Uterus (tissue), 4 donors: ENCODE data around the gene SLCO1C1. TPM values are rescaled to one million over a fixed set of nuclear protein-coding genes. Genes with fewer than 3 reads are reported as not detected.

Experiments
- DNase-seq, 2 donors: peaks; one replicate each; pipeline ENCODE4 v3.0.0-alpha.2; 2019 to 2020
- H3K27ac ChIP-seq, 2 donors: fragments of 200-600 bp; sonication (generic); 1 replicate in 1 of 2; 2 replicates in 1 of 2; pipeline ENCODE4 v1.5.1; 2016 to 2018
- H3K27me3 ChIP-seq, 2 donors: fragments of 200-600 bp; sonication (generic); one replicate each; pipeline ENCODE4 v1.5.1; 2018 to 2019; ENCODE audit warnings: control low read depth in 1 of 2
- H3K36me3 ChIP-seq, 2 donors: fragments of 200-600 bp; sonication (generic); one replicate each; pipeline ENCODE4 v1.5.1; 2019; ENCODE audit warnings: control low read depth in 1 of 2
- H3K4me1 ChIP-seq, 2 donors: fragments of 200-600 bp; sonication (generic); one replicate each; pipeline ENCODE4 v1.5.1; 2018 to 2019; ENCODE audit warnings: control low read depth in 1 of 2
- H3K4me3 ChIP-seq, 2 donors: fragments of 200-600 bp; sonication (generic); 1 replicate in 1 of 2; 2 replicates in 1 of 2; pipeline ENCODE4 v1.5.1; 2018 to 2019; ENCODE audit warnings: mild to moderate bottlenecking in 1 of 2
- H3K9me3 ChIP-seq, 2 donors: fragments of 200-600 bp; sonication (generic); one replicate each; pipeline ENCODE4 v1.5.1; 2019; ENCODE audit warnings: control low read depth in 1 of 2
- CTCF ChIP-seq, 4 experiments: fragments of 200-600 bp in 2 of 4; fragments of 450-650 bp in 2 of 4; sonication (generic) in 2 of 4; IDR thresholded peaks; one replicate each; pipeline ENCODE4 v1.5.1; 2016 to 2019; ENCODE audit warnings: antibody characterized with exemption in 4 of 4, mild to moderate bottlenecking in 2 of 4, moderate library complexity in 1 of 4
- POLR2A ChIP-seq, 2 donors: fragments of 450-650 bp; IDR thresholded peaks; one replicate each; pipeline ENCODE4 v1.6.1; 2016; ENCODE audit warnings: antibody characterized with exemption in 2 of 2, mild to moderate bottlenecking in 1 of 2, moderate library complexity in 1 of 2
- intact Hi-C: fragments of 100-400 bp; cut with DNase I; formaldehyde crosslinking; loops from one replicate; pipeline ENCODE4 v1.15.1; 2023; ENCODE audit warnings: low total_unique reads
- total RNA-seq, 4 donors: library from RNA; depleted of rRNA in 3 of 4; stranded (reverse); fragments of >200 nt in 3 of 4; gene quantifications; one replicate each; pipeline versions ENCODE4 v1.1.0 to v1.2.4, GENCODE V29; 2014 to 2023
- donor health status: DM: yes; HTN: yes; CAD: no.

Gene SLCO1C1
- total RNA-seq, 4 donors from 2014 or later, result 0.40 to 1.6 TPM; not detected in 2

DNA sequence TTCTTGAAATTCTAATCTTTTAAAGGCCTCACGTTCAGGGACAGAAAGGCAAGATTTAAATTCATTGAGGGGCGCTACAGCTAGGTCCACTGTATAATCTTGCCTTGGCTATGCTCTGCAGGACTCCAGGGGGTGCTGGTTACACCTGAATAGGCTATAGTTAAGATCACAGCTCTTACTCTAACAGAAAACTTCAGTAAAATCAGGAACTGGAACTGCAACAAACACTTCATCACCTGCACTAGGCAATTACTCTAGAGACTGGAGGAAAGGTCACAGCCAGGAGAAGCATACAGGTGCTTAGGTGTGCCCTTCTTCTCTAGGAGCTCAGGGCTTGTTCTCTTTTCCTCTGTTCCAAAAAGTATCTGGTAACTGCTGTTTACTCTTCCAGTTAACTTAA is 20.9 kb downstream of the SLCO1C1 start:
- TF ChIP-seq POLR2A (IDR thresholded peaks at IDR 0.05), result no peak
- no peak for TF ChIP-seq CTCF (IDR thresholded peaks at IDR 0.05)
- H3K4me3 ChIP-seq, result no peak overlapping the region
- H3K9me3 ChIP-seq, result no peaks in the 10 kb centered on the region
- H3K27ac ChIP-seq, result no peak overlapping the region
- intact Hi-C loops, result no loop called here
- DNase-seq, result no peak
- no peaks in the 10 kb centered on the region for H3K27me3 ChIP-seq
- no peaks in the 10 kb centered on the region for H3K36me3 ChIP-seq
- no peaks in the 10 kb centered on the region for H3K4me1 ChIP-seq

GRCh38 chr12:20716985-20717384 is 21.9 kb downstream of the SLCO1C1 start:
- no peak for DNase-seq
- Histone ChIP-seq H3K27me3 (no peaks in the 10 kb centered on the region), H3K27ac (no peak overlapping the region), H3K9me3 (no peaks in the 10 kb centered on the region), H3K36me3 (no peaks in the 10 kb centered on the region), H3K4me3 (no peak overlapping the region), H3K4me1 (no peaks in the 10 kb centered on the region)
- intact Hi-C loops, result no loop called here
- no peak for TF ChIP-seq POLR2A (IDR thresholded peaks at IDR 0.05)
- TF ChIP-seq CTCF (IDR thresholded peaks at IDR 0.05), result no peak

- no peak for DNase-seq
- TF ChIP-seq POLR2A (IDR thresholded peaks at IDR 0.05), result no peak
- no peak for TF ChIP-seq CTCF (IDR thresholded peaks at IDR 0.05)
- Histone ChIP-seq H3K4me1 (no peaks in the 10 kb centered on the region), H3K36me3 (no peaks in the 10 kb centered on the region), H3K4me3 (no peak overlapping the region), H3K9me3 (no peaks in the 10 kb centered on the region), H3K27ac (no peak overlapping the region), H3K27me3 (no peaks in the 10 kb centered on the region)
- intact Hi-C loops, result no loop called here
These were observed 23.2 kb downstream of the SLCO1C1 start for GRCh38 chr12:20718294-20718693.

DNA sequence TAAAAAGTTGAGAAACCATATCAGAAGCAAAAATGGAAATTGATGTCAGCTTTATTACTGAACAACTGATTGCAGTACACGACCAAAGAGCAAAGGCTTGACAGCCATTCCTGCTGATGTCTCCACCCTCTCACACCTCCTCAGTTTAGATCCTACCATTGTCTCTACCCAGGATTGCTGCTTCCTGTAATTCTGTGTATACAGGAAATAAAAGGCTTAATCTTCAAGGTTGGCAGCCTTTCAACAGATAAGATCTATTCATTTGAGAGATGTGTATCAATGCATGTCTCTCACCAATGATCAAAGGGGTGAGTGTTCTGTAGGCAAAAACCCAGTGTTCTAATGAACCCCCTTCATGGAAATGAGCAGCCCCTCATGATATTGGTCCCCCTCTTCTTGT is 27.0 kb downstream of the SLCO1C1 start:
- intact Hi-C loops, result no loop called here
- Histone ChIP-seq H3K27me3 (no peaks in the 10 kb centered on the region), H3K4me1 (no peaks in the 10 kb centered on the region), H3K4me3 (no peak overlapping the region), H3K9me3 (no peaks in the 10 kb centered on the region), H3K27ac (no peak overlapping the region), H3K36me3 (no peaks in the 10 kb centered on the region)
- TF ChIP-seq CTCF (IDR thresholded peaks at IDR 0.05) (no peak), POLR2A (IDR thresholded peaks at IDR 0.05) (no peak)
- DNase-seq, result no peak

GRCh38 chr12:20731274-20731673 is 36.1 kb downstream of the SLCO1C1 start:
- H3K27ac ChIP-seq, result no peak overlapping the region
- DNase-seq, result no peak
- H3K4me1 ChIP-seq, result no peaks in the 10 kb centered on the region
- no peak overlapping the region for H3K4me3 ChIP-seq
- TF ChIP-seq POLR2A (IDR thresholded peaks at IDR 0.05), result no peak
- TF ChIP-seq CTCF (IDR thresholded peaks at IDR 0.05), result no peak
- intact Hi-C loops, result no loop called here
- no peaks in the 10 kb centered on the region for H3K27me3 ChIP-seq
- H3K9me3 ChIP-seq, result no peaks in the 10 kb centered on the region
- no peaks in the 10 kb centered on the region for H3K36me3 ChIP-seq
